Colonic mucosa (tissue), 4 donors: Measurements from ENCODE around the gene ATN1. TPM values are rescaled to one million over a fixed set of nuclear protein-coding genes. Genes with fewer than 3 reads are reported as not detected.
"Not testable (repeated sequence)": the region's sequence is repeated elsewhere in the genome, so short reads cannot be mapped to it uniquely, and the experiment has no call there.

ENCODE experiments used
- DNase-seq: peaks from one replicate; pipeline ENCODE4 v3.0.0-alpha.2; 2020
- H3K27ac ChIP-seq: fragments of 200-600 bp; one replicate; pipeline ENCODE4 v1.8.0; 2021
- H3K27me3 ChIP-seq: fragments of 200-600 bp; one replicate; pipeline ENCODE4 v1.8.0; 2021
- H3K36me3 ChIP-seq: fragments of 200-600 bp; one replicate; pipeline ENCODE4 v1.8.0; 2021
- H3K4me1 ChIP-seq: fragments of 200-600 bp; one replicate; pipeline ENCODE4 v1.8.0; 2021; ENCODE audit warnings: mild to moderate bottlenecking
- H3K4me3 ChIP-seq: fragments of 200-600 bp; one replicate; pipeline ENCODE4 v1.8.0; 2021
- H3K9ac ChIP-seq, 2 donors: one replicate each; pipeline ENCODE4 v1.7.0; 2013; ENCODE audit warnings: control low read depth in 2 of 2, low read depth in 2 of 2, low read length in 2 of 2
- H3K9me3 ChIP-seq: fragments of 200-600 bp; one replicate; pipeline ENCODE4 v1.8.0; 2021
- CTCF ChIP-seq: fragments of 200-600 bp; IDR thresholded peaks from one replicate; pipeline ENCODE4 v1.8.0; 2022; ENCODE audit warnings: antibody characterized with exemption, mild to moderate bottlenecking
- intact Hi-C: fragments of 100-400 bp; cut with DNase I; formaldehyde crosslinking; loops from one replicate; pipeline ENCODE4 v1.14.1; 2022
- total RNA-seq, 2 donors: library from RNA; stranded (reverse); fragmentation: NEBNext Ultra II Directional in 1 of 2; extraction: Animal tissue kit (Norgen Biotek cat#: 25700) in 1 of 2; gene quantifications; one replicate each; pipeline ENCODE4 v1.2.1, GENCODE V29; 2021
- donor health status: healthy.
- donor health status: DM: no; HTN: no; CAD: no.
- donor health status: DM: no; HTN: no; CAD: no.

The ATN1 gene
- total RNA-seq, 2 donors from 2014 or later = 67.5 to 103 TPM

GRCh38 chr12:6887460-6887859 is 40.3 kb upstream of the ATN1 start:
- H3K9ac ChIP-seq = no peak overlapping the region
- peak; percentile 62 for DNase-seq
- H3K4me3 ChIP-seq = no peak overlapping the region
- H3K36me3 ChIP-seq = no peaks in the 10 kb centered on the region
- H3K4me1 ChIP-seq = no peaks in the 10 kb centered on the region
- no peaks in the 10 kb centered on the region for H3K9me3 ChIP-seq
- intact Hi-C loops = no loop called here
- no peaks in the 10 kb centered on the region for H3K27me3 ChIP-seq
- no peak overlapping the region for H3K27ac ChIP-seq
- no peak for TF ChIP-seq CTCF

GRCh38 chr12:6888360-6888759 is 39.4 kb upstream of the ATN1 start:
- no peak for TF ChIP-seq CTCF
- intact Hi-C loops = no loop called here
- no peaks in the 10 kb centered on the region for H3K9me3 ChIP-seq
- no peaks in the 10 kb centered on the region for H3K36me3 ChIP-seq
- H3K27me3 ChIP-seq = no peaks in the 10 kb centered on the region
- H3K4me3 ChIP-seq = no peak overlapping the region
- H3K4me1 ChIP-seq = no peaks in the 10 kb centered on the region
- H3K9ac ChIP-seq = no peak overlapping the region
- DNase-seq = no peak
- no peak overlapping the region for H3K27ac ChIP-seq

- DNase-seq, H3K4me1 ChIP-seq, H3K9me3 ChIP-seq, intact Hi-C loops, H3K27ac ChIP-seq, H3K9ac ChIP-seq, H3K4me3 ChIP-seq, H3K27me3 ChIP-seq, H3K36me3 ChIP-seq: not testable (repeated sequence)
Measured at GRCh38 chr12:6888794-6889193, 39.0 kb upstream of the ATN1 start.

DNA sequence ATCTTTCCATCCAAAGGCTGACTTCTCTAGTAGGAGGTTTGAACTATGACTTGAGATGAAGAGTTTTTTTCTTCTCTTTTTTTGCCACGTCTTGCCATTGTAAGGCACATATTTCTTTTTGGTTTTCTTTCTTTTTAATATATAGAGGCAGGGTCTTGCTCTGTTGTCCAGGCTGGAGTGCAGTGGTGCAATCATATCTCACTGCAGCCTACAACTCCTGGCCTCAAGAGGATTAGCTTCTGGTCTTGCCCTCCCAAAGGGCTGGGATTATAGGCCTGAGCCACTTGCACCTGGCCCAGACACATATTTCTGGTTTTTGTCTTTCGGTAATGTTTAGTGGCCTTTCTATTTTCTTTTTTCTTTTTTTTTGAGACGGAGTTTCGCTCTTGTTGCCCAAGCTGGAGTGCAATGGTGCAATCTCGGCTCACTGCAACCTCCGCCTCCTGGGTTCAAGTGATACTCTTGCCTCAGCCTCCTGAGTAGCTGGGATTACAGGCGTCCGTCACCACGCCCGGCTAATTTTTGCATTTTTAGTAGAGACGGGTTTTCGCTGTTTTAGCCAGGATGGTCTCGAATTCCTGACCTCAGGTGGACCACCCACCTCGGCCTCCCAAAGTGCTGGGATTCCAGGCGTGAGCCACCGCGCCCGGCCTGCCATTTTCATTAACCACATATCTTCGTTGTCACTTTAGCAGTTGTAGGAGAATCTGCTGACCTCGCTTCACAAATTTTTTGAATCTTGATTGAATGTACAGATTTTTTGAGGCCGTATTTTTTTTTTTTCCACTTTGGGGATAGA is 37.8 kb upstream of the ATN1 start:
- intact Hi-C loops, H3K4me3 ChIP-seq, H3K36me3 ChIP-seq, H3K9me3 ChIP-seq, DNase-seq, H3K4me1 ChIP-seq, H3K27me3 ChIP-seq: not testable (repeated sequence)
- Histone ChIP-seq H3K9ac (peak overlapping the region in 1 of 2 donors; percentile 80), H3K27ac (peak overlapping the region; percentile 71)

DNA sequence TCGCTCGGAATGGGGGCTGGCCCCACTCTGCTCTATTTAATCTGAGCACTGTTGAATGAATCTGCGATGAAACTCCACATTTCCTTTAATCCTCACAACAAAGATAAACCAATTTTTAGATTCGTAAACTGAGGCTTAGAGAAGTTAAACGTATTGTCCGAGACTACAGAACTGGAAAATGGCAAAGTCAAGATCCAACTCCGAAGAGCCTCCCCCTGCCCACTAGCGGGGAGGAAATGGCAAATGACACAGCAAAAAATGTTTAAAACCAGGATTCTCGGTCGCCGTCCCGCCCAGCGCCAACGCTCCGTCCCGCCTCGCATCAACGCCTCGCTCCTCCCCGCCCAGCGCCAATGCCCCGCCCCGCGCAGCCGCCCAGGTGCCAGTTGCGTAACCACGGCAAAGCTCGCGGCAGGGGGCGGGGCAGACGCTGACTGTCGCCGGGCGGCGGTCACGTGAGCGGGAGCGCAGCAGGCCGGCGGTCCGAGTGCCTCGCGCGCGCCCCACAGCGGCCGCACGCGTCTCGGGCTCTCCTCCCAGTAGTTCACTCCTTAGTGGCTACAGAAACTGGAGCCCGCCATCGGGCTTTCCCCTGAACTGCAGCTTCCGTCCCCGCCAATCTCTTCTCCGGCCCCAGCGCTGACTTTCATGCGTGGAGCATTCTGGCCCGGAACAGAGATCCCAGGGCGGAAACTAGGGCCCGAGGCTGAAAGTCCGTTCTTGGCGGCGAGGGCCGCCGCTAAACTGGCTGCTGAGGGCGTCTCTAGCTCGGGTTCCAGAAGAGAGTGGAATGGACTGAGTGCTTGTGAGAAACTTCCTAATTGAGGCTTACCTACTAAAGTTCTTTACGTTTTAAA is 36.7 kb upstream of the ATN1 start:
- intact Hi-C loops = no loop called here

GRCh38 chr12:6891646-6892001 is 36.1 kb upstream of the ATN1 start:
- no peak for TF ChIP-seq CTCF
- intact Hi-C loops = no loop called here
- Histone ChIP-seq H3K9me3 (no peaks in the 10 kb centered on the region), H3K27ac (peak overlapping the region; percentile 89), H3K36me3 (no peaks in the 10 kb centered on the region), H3K4me1 (no peaks in the 10 kb centered on the region), H3K27me3 (no peaks in the 10 kb centered on the region), H3K9ac (peak overlapping the region; percentile 81 to 83), H3K4me3 (peak overlapping the region; percentile 32)
- DNase-seq = no peak

More for the DNA sequence above, 36.7 kb upstream of the ATN1 start:
- H3K27me3 ChIP-seq = no peaks in the 10 kb centered on the region
- H3K9me3 ChIP-seq = no peaks in the 10 kb centered on the region
- H3K4me1 ChIP-seq = no peaks in the 10 kb centered on the region
- H3K9ac ChIP-seq = peak overlapping the region; percentile 81 to 83
- no peaks in the 10 kb centered on the region for H3K36me3 ChIP-seq
- peak; percentile 86 for TF ChIP-seq CTCF
- peak; percentile 99 for DNase-seq
- H3K27ac ChIP-seq = peak overlapping the region; percentile 89
- peak overlapping the region; percentile 32 for H3K4me3 ChIP-seq

- intact Hi-C loops, H3K27me3 ChIP-seq: not testable (repeated sequence)
Measured at GRCh38 chr12:6892683-6893082, 35.1 kb upstream of the ATN1 start.

More at GRCh38 chr12:6892683-6893082, 35.1 kb upstream of the ATN1 start:
- not testable (repeated sequence) for DNase-seq, H3K27ac ChIP-seq, H3K9me3 ChIP-seq, H3K9ac ChIP-seq, H3K4me1 ChIP-seq, H3K4me3 ChIP-seq, H3K36me3 ChIP-seq
